Lower lobe of right lung (tissue), 2 donors: ENCODE results near the gene ENO1. TPM values are rescaled to one million over a fixed set of nuclear protein-coding genes. Genes with fewer than 3 reads are reported as not detected.
"Not testable (repeated sequence)": the region's sequence is repeated elsewhere in the genome, so short reads cannot be mapped to it uniquely, and the experiment has no call there.

Source experiments
- ATAC-seq, 2 donors: fragments of 200-7000 bp; cut with Tn5 transposase; one replicate each; pipeline ENCODE4 v1.9.1; 2020 to 2022; ENCODE audit warnings: mild to moderate bottlenecking in 2 of 2, moderate library complexity in 2 of 2
- DNase-seq: peaks from one replicate; pipeline ENCODE4 v3.0.0-alpha.2; 2020
- H3K27ac ChIP-seq: fragments of 200-600 bp; one replicate; pipeline ENCODE4 v1.8.0; 2022
- H3K27me3 ChIP-seq: fragments of 200-600 bp; one replicate; pipeline ENCODE4 v1.8.0; 2022; ENCODE audit warnings: low read depth
- H3K36me3 ChIP-seq: fragments of 200-600 bp; one replicate; pipeline ENCODE4 v1.8.0; 2022; ENCODE audit warnings: mild to moderate bottlenecking
- H3K4me1 ChIP-seq: fragments of 200-600 bp; one replicate; pipeline ENCODE4 v1.8.0; 2022
- H3K4me3 ChIP-seq: fragments of 200-600 bp; one replicate; pipeline ENCODE4 v1.8.0; 2022; ENCODE audit warnings: mild to moderate bottlenecking
- H3K9me3 ChIP-seq: fragments of 200-600 bp; one replicate; pipeline ENCODE4 v1.8.0; 2022
- CTCF ChIP-seq: fragments of 200-600 bp; IDR thresholded peaks from one replicate; pipeline ENCODE4 v1.8.0; 2022; ENCODE audit warnings: antibody characterized with exemption, mild to moderate bottlenecking
- intact Hi-C: fragments of 100-400 bp; cut with DNase I; formaldehyde crosslinking; loops from one replicate; pipeline ENCODE4 v1.11.0; 2022
- total RNA-seq: library from RNA; stranded (reverse); fragmentation: NEBNext Ultra II Directional; extraction: Animal tissue kit (Norgen Biotek cat#: 25700); gene quantifications from one replicate; pipeline ENCODE4 v1.2.1, GENCODE V29; 2021
- donor health status: DM: no; HTN: yes; CAD: no; lungs with severe emphysema.

Gene ENO1
- total RNA-seq, 1 donor from 2014 or later = 580 TPM

- ATAC-seq = no peak
Observed at GRCh38 chr1:8891401-8891800, 12.9 kb upstream of the ENO1 start.

GRCh38 chr1:8889925-8890785, 11.7 kb upstream of the ENO1 start:
- Histone ChIP-seq H3K4me3 (peak overlapping the region; percentile 27), H3K4me1 (peaks cover 20% of the 10 kb centered on the region), H3K27ac (peak overlapping the region; percentile 62), H3K27me3 (no peaks in the 10 kb centered on the region), H3K36me3 (no peaks in the 10 kb centered on the region), H3K9me3 (no peaks in the 10 kb centered on the region)
- intact Hi-C loops = no loop called here
- TF ChIP-seq CTCF = no peak
- peak; percentile 75 for DNase-seq
- ATAC-seq = peak; percentile 87 to 91

More at GRCh38 chr1:8891401-8891800, 12.9 kb upstream of the ENO1 start:
- Histone ChIP-seq H3K27ac (no peak overlapping the region), H3K4me3 (no peak overlapping the region), H3K9me3 (no peaks in the 10 kb centered on the region), H3K27me3 (no peaks in the 10 kb centered on the region), H3K4me1 (peaks cover 20% of the 10 kb centered on the region), H3K36me3 (no peaks in the 10 kb centered on the region)
- no peak for DNase-seq
- TF ChIP-seq CTCF = no peak
- intact Hi-C loops = no loop called here

GRCh38 chr1:8889103-8889846, 10.8 kb upstream of the ENO1 start:
- Histone ChIP-seq H3K4me3 (no peak overlapping the region), H3K27ac (peak overlapping the region; percentile 68), H3K9me3 (no peaks in the 10 kb centered on the region), H3K27me3 (no peaks in the 10 kb centered on the region), H3K36me3 (no peaks in the 10 kb centered on the region), H3K4me1 (peaks cover 20% of the 10 kb centered on the region)
- intact Hi-C loops = no loop called here
- TF ChIP-seq CTCF = no peak
- peak; percentile 64 for DNase-seq
- peak; percentile 59 for ATAC-seq

GRCh38 chr1:8886589-8886988, 8.1 kb upstream of the ENO1 start:
- peak overlapping the region; percentile 31 for H3K27ac ChIP-seq
- peaks cover 20% of the 10 kb centered on the region for H3K4me1 ChIP-seq
- intact Hi-C loops = no loop called here

GRCh38 chr1:8886031-8886524, 7.6 kb upstream of the ENO1 start:
- H3K9me3 ChIP-seq, H3K4me3 ChIP-seq, DNase-seq, H3K27me3 ChIP-seq, ATAC-seq, intact Hi-C loops, H3K36me3 ChIP-seq: not testable (repeated sequence)
- Histone ChIP-seq H3K27ac (peak overlapping the region; percentile 31), H3K4me1 (peaks cover 20% of the 10 kb centered on the region)

More at GRCh38 chr1:8886589-8886988, 8.1 kb upstream of the ENO1 start:
- Histone ChIP-seq H3K27me3 (no peaks in the 10 kb centered on the region), H3K4me3 (no peak overlapping the region), H3K9me3 (no peaks in the 10 kb centered on the region), H3K36me3 (no peaks in the 10 kb centered on the region)
- DNase-seq = no peak
- no peak for TF ChIP-seq CTCF
- no peak for ATAC-seq

- intact Hi-C loops = not testable (repeated sequence)
Observed at GRCh38 chr1:8884105-8884504, 5.6 kb upstream of the ENO1 start.

More at GRCh38 chr1:8884105-8884504, 5.6 kb upstream of the ENO1 start:
- peaks cover 17% of the 10 kb centered on the region for H3K4me1 ChIP-seq
- H3K36me3 ChIP-seq, H3K27me3 ChIP-seq, H3K27ac ChIP-seq, ATAC-seq, DNase-seq, H3K4me3 ChIP-seq, H3K9me3 ChIP-seq: not testable (repeated sequence)
